HL-60 (cell line): Measurements from ENCODE around the gene PITX1.

Source experiments
- SPI1 ChIP-seq: IDR thresholded peaks from 2 replicates; pipeline ENCODE4 v1.6.1; 2012; ENCODE audit warnings: low read depth, mild to moderate bottlenecking, borderline replicate concordance
- TF ChIP-seq, protein P1 (sequence below): IDR thresholded peaks from one replicate; pipeline ENCODE4 v1.5.1; 2011; ENCODE audit warnings: low read length, control low read depth, inconsistent platforms; ENCODE audit not compliant: insufficient read depth
- TF ChIP-seq, protein P2 (sequence below): IDR thresholded peaks from 2 replicates; pipeline ENCODE4 v1.6.1; 2012; ENCODE audit warnings: low read depth; ENCODE audit not compliant: insufficient replicate concordance

DNA sequence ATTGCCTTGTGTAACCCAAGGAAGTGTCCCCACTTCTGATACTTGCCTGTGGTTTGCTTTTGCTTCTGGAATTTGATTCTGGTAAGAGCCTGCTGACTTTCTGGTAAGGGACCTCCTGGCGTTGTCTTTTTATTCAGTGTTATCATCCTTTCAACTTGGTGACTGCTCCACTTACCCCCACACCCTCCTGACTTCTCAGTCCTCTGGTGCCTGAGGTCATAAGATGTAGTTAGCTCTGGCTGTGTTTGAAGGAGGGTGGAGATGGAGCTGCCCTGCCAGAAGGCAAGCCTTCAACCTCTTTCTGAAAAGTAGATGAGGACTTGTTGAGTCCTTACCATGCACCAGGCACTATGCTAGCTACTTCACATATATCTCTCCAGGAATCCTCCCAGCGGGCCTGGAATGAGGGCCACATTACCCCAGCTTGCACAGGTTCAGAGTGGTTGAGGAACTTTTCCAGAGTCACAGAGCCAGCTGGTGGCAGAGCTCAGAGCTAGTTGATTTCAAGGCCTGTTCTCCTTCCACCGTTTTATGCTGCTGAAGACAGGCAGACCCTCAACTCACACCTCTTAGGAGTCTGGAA is 45.2 kb upstream of the PITX1 start:
- TF ChIP-seq, protein P1, sequence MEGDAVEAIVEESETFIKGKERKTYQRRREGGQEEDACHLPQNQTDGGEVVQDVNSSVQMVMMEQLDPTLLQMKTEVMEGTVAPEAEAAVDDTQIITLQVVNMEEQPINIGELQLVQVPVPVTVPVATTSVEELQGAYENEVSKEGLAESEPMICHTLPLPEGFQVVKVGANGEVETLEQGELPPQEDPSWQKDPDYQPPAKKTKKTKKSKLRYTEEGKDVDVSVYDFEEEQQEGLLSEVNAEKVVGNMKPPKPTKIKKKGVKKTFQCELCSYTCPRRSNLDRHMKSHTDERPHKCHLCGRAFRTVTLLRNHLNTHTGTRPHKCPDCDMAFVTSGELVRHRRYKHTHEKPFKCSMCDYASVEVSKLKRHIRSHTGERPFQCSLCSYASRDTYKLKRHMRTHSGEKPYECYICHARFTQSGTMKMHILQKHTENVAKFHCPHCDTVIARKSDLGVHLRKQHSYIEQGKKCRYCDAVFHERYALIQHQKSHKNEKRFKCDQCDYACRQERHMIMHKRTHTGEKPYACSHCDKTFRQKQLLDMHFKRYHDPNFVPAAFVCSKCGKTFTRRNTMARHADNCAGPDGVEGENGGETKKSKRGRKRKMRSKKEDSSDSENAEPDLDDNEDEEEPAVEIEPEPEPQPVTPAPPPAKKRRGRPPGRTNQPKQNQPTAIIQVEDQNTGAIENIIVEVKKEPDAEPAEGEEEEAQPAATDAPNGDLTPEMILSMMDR: no peak
- TF ChIP-seq, protein P2, sequence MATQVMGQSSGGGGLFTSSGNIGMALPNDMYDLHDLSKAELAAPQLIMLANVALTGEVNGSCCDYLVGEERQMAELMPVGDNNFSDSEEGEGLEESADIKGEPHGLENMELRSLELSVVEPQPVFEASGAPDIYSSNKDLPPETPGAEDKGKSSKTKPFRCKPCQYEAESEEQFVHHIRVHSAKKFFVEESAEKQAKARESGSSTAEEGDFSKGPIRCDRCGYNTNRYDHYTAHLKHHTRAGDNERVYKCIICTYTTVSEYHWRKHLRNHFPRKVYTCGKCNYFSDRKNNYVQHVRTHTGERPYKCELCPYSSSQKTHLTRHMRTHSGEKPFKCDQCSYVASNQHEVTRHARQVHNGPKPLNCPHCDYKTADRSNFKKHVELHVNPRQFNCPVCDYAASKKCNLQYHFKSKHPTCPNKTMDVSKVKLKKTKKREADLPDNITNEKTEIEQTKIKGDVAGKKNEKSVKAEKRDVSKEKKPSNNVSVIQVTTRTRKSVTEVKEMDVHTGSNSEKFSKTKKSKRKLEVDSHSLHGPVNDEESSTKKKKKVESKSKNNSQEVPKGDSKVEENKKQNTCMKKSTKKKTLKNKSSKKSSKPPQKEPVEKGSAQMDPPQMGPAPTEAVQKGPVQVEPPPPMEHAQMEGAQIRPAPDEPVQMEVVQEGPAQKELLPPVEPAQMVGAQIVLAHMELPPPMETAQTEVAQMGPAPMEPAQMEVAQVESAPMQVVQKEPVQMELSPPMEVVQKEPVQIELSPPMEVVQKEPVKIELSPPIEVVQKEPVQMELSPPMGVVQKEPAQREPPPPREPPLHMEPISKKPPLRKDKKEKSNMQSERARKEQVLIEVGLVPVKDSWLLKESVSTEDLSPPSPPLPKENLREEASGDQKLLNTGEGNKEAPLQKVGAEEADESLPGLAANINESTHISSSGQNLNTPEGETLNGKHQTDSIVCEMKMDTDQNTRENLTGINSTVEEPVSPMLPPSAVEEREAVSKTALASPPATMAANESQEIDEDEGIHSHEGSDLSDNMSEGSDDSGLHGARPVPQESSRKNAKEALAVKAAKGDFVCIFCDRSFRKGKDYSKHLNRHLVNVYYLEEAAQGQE: no peak
- TF ChIP-seq SPI1: no peak
